Hematopoietic multipotent progenitor cell treated with erythropoietin and hydrocortisone succinate and interleukin-3 and kit ligand, for 17 days (in vitro differentiated cells): ENCODE data around the gene MRPL52.
"Not testable (repeated sequence)": the region's sequence is repeated elsewhere in the genome, so short reads cannot be mapped to it uniquely, and the experiment has no call there.

Experiments
- DNase-seq: peaks from one replicate; pipeline ENCODE4 v3.0.0-alpha.2; 2015; ENCODE audit warnings: low spot score

Gene MRPL52

DNA sequence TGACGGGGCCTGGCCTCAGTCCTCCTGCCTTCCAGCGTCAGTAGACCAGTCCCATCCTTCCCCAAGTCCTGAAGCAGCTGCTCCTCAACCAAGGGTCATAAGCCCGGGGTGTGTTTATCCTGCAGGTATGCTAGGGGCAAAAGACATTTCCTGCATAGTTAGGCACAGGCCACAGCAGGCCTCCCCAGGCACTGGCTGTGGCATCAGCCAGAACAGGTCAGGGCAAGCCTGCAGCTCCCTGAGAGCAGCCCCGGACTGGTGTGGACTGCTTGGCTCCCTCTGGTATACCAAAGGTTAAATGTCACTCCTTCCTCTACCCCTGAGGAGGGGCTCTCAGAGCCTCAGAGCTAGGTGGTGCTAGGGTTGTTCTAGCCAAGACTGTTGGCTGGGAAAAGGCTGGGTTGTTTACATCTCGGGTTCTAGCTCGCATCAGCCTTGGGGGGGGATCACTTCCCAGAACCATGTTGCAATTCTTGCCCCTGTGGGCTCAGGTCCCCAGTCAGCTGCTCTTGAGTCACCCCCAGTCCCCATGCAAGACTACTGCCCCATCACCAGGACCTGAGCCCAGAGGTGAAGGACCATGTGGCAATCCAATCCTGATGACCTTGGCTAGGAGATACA is 9.6 kb downstream of the MRPL52 start:
- DNase-seq: no peak

DNA sequence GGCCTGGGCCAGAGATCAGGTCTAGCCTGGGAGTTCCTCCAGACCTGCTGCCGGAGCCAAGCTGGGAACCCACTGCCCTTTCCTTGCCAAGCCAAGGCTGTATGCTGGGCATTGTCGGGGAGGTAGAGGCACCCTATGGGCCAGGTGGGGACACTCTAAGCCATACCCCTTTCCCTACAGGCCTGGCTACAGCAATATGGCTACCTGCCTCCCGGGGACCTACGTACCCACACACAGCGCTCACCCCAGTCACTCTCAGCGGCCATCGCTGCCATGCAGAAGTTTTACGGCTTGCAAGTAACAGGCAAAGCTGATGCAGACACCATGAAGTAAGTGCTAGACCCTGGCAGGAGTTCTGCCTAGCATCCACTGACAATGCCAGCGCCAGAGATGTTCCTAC is 11.6 kb downstream of the MRPL52 start:
- DNase-seq: no peak

DNA sequence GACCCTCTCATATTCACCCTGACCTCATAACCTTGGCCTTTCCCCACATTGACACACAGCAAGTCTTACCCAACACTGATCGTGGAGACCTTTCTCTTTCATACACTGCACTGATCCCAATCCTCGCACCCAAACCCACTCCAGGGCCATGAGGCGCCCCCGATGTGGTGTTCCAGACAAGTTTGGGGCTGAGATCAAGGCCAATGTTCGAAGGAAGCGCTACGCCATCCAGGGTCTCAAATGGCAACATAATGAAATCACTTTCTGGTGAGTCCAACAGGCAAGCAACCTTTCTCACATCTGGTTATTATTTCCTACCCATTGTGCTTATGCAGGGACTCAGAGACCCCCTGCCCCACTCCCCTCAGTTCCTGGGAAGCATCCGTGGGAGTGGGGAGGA is 12.1 kb downstream of the MRPL52 start:
- no peak for DNase-seq

DNA sequence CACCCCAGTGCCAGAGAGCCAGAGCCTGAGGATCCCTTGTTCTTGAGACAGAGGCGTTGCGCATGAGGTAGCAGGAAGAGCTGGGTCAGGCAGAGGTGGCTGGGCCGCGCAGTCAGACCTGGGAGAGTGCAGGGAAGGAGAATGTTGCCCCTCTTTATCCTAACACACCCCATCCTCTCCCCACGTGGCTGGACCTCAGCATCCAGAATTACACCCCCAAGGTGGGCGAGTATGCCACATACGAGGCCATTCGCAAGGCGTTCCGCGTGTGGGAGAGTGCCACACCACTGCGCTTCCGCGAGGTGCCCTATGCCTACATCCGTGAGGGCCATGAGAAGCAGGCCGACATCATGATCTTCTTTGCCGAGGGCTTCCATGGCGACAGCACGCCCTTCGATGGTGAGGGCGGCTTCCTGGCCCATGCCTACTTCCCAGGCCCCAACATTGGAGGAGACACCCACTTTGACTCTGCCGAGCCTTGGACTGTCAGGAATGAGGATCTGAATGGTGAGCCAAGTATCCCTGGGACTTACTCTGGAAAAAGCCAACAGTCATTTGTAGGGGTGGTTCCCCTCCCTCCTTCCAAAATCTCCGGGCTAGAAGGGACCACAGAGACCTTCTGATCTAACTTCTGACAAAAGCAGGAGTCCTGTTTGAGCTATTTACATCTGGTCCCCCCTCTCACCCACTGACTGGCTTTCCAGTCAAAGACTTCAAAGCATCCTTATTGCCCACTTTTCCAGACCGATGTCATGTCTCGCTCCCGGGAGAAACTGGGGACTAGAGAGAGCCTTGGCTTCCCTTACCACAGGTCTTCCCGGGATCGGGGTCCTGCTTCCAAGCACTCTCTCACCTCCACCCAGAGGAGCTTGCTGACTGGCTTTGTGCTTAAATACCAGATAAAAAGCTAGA is 12.8 kb downstream of the MRPL52 start:
- no peak for DNase-seq

DNA sequence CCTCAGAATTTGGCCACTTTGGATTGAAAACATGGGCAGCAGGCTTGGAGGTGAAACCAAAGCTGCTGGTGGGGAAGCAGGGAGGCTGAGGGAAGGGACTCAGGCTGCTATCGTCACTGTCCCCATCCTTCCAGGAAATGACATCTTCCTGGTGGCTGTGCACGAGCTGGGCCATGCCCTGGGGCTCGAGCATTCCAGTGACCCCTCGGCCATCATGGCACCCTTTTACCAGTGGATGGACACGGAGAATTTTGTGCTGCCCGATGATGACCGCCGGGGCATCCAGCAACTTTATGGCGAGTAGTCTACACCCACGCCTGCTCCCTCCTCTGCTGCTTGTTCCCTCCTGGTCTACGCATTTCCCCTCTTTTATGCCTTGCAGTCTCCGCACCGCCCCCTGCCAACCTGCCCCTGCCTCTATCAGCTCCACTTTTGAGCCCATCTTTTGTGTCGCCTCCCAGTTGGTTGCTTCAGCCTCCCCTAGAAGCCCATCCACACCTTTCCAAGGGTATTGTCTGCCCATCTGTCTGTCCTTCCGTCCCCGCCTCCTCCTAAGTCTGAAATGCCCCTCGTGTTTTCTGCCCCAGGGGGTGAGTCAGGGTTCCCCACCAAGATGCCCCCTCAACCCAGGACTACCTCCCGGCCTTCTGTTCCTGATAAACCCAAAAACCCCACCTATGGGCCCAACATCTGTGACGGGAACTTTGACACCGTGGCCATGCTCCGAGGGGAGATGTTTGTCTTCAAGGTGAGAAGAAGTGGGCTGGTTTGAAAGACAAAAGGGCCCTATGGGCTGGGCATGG is 13.6 kb downstream of the MRPL52 start:
- DNase-seq: no peak

DNA sequence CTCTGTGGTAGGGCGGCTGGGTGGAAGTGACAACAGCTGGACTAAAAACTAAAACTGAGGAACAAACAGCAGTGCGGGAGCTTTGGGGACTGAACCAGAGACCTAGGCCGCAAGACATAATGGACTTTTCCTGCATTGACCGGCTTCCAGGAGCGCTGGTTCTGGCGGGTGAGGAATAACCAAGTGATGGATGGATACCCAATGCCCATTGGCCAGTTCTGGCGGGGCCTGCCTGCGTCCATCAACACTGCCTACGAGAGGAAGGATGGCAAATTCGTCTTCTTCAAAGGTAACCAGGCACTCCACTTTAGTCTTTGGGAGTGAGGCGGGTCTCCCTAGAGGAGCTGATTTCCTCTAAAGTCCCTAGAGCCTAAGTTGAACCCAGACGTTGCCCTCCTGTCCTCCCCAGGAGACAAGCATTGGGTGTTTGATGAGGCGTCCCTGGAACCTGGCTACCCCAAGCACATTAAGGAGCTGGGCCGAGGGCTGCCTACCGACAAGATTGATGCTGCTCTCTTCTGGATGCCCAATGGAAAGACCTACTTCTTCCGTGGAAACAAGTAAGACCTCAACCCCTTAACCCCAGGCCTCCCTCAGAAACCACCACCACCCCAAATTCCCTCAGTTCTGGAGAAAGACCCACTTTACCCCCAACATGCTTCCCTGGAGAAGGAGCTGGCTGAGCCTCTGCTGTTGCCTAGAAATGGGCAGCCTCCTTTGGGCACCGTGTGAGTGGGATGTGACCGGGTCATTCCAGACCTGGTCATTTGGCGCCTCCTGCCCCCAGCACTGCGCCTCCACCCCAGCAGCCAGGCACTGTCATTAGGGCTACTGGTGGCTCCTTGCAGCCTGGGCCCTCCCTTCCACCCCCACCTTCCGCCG is 14.8 kb downstream of the MRPL52 start:
- DNase-seq: no peak

DNA sequence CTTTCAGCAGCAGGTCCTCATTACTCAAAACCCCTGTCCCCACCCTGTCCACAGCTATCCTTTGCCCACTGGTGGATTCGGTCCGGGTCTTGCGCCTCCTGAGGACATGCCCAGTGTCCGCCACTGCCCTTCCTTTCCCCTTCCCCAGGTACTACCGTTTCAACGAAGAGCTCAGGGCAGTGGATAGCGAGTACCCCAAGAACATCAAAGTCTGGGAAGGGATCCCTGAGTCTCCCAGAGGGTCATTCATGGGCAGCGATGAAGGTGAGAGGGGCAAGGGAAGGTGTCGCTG is 15.4 kb downstream of the MRPL52 start:
- DNase-seq: no peak

DNA sequence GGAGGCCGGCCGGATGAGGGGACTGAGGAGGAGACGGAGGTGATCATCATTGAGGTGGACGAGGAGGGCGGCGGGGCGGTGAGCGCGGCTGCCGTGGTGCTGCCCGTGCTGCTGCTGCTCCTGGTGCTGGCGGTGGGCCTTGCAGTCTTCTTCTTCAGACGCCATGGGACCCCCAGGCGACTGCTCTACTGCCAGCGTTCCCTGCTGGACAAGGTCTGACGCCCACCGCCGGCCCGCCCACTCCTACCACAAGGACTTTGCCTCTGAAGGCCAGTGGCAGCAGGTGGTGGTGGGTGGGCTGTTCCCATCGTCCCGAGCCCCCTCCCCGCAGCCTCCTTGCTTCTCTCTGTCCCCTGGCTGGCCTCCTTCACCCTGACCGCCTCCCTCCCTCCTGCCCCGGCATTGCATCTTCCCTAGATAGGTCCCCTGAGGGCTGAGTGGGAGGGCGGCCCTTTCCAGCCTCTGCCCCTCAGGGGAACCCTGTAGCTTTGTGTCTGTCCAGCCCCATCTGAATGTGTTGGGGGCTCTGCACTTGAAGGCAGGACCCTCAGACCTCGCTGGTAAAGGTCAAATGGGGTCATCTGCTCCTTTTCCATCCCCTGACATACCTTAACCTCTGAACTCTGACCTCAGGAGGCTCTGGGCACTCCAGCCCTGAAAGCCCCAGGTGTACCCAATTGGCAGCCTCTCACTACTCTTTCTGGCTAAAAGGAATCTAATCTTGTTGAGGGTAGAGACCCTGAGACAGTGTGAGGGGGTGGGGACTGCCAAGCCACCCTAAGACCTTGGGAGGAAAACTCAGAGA is 16.3 kb downstream of the MRPL52 start:
- no peak for DNase-seq

DNA sequence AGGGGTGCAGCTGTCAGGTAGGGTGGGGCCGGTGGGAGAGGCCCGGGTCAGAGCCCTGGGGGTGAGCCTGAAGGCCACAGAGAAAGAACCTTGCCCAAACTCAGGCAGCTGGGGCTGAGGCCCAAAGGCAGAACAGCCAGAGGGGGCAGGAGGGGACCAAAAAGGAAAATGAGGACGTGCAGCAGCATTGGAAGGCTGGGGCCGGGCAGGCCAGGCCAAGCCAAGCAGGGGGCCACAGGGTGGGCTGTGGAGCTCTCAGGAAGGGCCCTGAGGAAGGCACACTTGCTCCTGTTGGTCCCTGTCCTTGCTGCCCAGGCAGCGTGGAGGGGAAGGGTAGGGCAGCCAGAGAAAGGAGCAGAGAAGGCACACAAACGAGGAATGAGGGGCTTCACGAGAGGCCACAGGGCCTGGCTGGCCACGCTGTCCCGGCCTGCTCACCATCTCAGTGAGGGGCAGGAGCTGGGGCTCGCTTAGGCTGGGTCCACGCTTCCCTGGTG is 17.2 kb downstream of the MRPL52 start:
- DNase-seq: no peak

DNA sequence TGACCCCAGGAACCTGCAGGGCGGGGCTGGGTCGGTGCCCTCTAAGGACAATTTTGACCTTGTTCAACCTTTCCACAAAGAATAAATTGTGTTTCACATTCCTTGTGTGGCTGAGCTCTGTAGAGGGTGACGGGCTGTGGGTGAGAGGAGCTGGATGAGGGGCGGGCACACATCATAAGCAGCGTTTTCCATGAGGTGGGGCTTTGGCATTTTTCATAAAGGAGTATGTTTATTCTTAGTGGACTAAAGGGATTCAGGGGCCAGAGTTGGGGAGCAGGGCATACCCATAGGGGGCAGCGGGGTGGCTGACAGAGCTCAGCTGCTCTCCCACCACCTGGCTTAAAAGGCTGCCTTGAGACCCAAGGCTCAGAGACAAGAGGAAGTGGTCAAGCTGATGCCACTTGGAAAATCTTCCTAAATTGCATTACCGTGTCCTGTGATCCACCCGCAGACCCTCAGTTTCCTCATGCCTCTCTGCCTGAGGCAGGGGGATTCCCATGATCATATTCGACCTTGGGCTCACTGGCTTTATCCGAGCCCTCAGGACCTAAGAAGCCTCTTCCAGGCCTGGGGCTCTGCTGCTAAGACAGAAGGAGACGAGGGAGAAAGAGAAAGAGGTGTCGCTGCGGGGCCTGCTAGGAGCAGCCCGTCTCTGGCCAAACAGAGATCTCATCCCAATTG is 18.1 kb downstream of the MRPL52 start:
- DNase-seq: no peak

DNA sequence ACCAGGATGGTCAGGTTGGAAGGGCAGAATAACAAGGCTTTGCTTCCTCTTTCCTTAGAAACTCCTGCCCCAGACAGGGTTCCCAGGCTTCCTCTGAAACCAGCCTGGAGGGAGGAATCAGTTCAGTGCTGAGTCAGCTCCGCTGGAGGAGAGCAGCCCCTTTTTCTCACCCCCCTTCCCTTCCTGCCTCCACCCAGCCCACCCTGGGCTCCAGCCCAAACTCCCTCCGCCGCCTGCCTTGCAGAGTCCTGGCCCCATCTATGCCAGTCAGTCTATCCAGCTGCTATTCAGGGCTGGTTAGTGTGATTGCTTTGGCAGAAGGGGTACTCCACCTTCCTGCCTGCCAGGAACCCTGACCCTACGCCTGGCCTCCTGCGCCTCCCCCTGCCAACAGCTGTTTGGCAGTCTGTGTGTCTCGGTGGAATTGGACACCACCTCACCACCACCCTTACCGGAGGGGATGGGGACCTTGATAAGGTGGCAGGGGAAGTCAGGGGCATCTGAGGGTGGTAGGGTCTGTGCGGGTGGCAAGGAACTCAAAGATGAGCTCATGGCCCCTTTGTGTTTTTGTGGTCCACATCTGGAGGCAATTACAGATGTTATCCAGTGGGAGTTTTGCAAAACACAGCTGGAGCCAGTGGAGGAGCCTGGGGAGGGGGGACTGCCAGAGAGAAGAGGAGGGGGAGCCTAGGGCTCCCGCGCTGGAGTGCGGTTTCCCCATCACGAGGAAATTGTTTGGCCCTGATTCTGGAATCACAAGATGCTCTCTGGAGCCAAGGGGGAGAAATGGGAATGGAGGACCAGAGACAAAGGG is 18.9 kb downstream of the MRPL52 start:
- no peak for DNase-seq

DNA sequence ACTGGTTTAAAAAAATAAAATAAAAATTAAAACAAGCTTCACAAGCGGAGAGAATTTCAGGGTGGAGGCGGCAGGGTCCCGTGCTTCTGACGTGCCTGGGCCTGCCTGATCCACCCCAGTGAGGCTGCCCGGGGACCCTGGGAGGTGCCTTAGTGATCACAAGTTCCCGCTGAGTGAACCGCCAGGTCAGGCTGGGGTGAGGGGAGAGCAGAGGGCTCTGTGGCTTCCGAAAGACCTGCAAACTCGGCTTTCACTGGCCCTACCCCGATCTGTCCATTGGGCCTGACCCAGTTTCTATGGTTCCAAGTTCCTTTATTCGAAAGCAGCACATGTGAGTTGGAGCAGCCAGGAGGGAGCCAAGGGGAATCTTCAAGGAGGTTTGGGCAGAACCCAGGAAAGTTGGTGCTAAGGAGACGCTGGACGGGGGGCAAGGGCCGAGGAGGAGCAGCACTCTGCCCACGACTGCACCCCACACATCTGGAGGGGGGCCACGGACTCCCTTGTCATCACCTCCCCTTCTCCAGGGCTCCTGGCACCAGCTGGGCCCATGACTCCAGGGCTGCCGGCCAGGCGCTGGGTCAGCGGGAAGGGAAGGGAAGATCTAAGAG is 19.6 kb downstream of the MRPL52 start:
- DNase-seq: no peak

DNA sequence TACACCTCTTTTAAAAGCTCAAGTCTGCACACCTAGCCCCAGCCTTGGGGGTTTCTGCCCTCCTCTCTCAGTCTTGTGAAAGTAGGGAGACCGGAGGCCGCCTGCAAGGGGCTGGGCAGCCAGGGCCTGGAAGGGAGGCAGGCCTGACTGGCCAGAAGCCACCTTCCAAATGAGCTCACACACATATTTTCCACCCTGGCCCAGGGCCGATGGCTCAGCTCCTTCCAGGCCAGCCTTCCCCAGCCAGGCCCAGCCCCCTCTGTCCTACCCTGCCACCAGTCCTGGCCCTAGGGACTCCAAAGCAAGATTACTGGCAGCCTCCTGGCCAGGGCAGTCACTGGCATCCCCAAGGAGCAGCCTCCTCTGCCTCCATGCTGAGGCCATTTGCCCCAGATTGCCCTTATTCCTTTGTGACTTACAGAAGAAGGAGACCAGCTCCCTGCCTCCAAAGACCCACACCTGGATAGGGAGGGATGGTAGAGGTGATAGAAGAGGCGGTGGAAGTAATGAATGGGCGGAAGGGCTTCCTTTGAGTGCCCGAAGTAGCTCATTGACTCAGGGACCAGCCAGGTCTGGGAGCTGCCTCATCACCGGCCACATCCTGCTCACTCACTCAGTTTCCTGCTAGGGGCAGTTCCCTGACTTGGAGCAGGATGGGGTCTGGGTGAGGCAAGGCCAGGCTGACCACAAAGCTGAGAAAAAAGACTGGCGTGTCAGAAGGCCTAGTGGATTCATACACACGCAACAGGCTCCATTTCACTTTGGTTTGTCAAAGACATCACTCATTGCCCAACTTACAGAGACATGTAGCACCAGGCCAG is 21.5 kb downstream of the MRPL52 start:
- no peak for DNase-seq

DNA sequence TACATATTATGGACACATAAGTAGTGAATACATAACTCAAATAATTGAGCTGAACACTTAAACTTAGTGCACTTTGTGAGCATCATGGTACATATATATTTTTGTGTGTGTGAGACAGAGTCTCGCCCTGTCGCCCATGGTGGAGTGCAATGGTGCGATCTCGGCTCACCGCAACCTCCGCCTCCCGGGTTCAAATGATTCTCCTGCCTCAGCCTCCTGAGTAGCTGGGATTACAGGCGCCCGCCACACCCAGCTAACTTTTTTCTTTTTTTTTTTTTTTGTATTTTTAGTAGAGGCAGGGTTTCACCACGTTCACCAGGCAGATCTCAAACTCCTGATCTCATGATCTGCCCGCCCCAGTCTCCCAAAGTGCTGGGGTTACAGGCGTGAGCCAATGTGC is 22.5 kb downstream of the MRPL52 start:
- DNase-seq: not testable (repeated sequence)

DNA sequence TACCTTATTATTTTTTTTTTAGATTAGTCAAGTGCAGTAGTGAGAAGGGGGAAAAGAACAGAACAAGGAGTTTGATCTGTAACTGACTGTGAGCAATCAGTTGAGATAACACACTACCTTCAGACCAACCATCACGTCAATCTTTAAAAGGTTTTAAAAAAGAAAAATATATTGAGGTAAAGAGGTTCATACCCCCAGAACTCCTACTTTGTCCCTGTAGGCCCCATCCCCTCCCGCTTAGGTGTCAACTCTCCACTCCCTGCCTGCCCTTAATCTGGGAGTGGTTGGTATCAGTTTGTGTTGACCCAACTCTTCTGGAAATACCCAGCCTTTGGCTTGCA is 22.9 kb downstream of the MRPL52 start:
- no peak for DNase-seq

DNA sequence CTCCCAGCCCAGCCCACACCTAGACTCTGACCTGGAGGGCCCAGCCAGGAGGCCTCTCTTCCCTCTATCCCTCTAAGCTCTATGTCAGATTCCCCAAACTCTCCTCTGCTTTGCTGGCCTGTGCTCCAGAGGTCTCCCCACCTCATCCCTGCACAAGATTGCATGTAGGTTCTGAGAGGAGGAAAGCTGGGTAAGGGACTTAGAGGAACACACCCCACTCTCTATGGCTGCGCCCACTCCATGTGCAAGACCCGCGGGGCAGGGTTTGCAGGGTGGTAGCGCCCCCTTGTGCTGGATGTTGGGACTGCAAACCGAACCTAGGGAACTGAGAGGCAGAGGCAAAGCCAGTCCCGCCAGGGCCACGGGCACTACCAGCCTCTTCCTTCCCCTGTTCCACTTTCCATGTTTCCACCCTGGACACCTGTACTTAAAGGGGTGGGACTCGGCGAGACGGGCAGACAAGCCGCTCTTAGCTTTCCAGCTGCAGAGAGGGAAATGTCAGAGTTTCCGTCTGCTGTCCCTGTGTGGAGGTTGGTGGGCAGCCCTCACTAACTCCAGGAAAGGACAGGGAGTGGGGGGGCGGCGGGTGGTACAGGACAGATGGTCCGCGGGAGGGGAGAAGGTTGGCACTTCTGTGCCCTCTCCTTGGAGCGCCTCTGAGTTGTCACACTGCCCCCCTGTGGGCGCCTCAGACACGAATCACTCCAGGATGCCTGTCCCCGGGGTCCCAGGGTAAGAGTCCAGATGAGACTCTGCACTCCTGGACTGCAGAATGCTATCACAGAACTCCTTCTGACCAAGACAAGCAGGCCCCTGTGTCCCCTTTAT is 23.5 kb downstream of the MRPL52 start:
- peak; percentile 90 for DNase-seq

DNA sequence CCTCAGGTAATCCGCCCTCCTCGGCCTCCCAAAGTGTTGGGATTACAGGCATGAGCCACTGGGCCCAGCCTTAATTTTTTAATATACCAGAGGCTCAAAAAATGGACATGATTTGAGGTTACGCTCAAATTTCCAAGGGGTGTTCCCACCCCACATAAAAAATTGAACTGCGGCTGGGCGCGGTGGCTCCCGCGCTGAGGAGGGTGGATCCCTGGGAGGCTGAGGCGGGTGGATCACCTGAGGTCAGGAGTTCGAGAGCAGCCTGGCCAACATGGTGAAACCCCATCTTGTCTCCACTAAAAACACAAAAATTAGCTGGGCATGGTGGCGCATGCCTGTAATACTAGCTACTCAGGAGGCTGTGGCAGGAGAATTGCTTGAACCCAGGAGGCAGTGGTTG is 24.6 kb downstream of the MRPL52 start:
- not testable (repeated sequence) for DNase-seq
